Embryonic facial prominence (tissue), 1 donor: ENCODE data around the gene CASP9.
"Not testable (repeated sequence)": the region's sequence is repeated elsewhere in the genome, so short reads cannot be mapped to it uniquely, and the experiment has no call there.

Experiments used
- DNase-seq: peaks from one replicate; pipeline ENCODE4 v3.0.0-alpha.2; 2016; ENCODE audit errors: extremely low spot score

Gene CASP9

GRCh38 chr1:15526021-15526489 is 2.0 kb upstream of the CASP9 start:
- DNase-seq: no peak

- no peak for DNase-seq
Observed at GRCh38 chr1:15525050-15526020, 1.3 kb upstream of the CASP9 start.

- DNase-seq: peak; percentile 99
Observed at GRCh38 chr1:15524283-15525049, 451 bp upstream of the CASP9 start.

GRCh38 chr1:15523104-15524020 is 653 bp downstream of the CASP9 start:
- DNase-seq: no peak

- no peak for DNase-seq
Observed at GRCh38 chr1:15522551-15522950, 1.5 kb downstream of the CASP9 start.

GRCh38 chr1:15521206-15521906 is 2.7 kb downstream of the CASP9 start:
- DNase-seq: not testable (repeated sequence)

GRCh38 chr1:15519625-15520024 is 4.4 kb downstream of the CASP9 start:
- DNase-seq: no peak

- DNase-seq: no peak
Observed at GRCh38 chr1:15515022-15515663, 8.9 kb downstream of the CASP9 start.

- not testable (repeated sequence) for DNase-seq
Observed at GRCh38 chr1:15514557-15514956, 9.5 kb downstream of the CASP9 start.

- no peak for DNase-seq
Observed at GRCh38 chr1:15513919-15514318, 10.1 kb downstream of the CASP9 start.

GRCh38 chr1:15513192-15513591 is 10.8 kb downstream of the CASP9 start:
- no peak for DNase-seq

- no peak for DNase-seq
Observed at GRCh38 chr1:15510611-15511405, 13.2 kb downstream of the CASP9 start.

- DNase-seq: no peak
Observed at GRCh38 chr1:15509586-15509985, 14.4 kb downstream of the CASP9 start.

GRCh38 chr1:15508700-15509487 is 15.1 kb downstream of the CASP9 start:
- DNase-seq: no peak

GRCh38 chr1:15507278-15507677 is 16.7 kb downstream of the CASP9 start:
- no peak for DNase-seq

GRCh38 chr1:15506831-15507230 is 17.2 kb downstream of the CASP9 start:
- DNase-seq: no peak

- DNase-seq: no peak
Observed at GRCh38 chr1:15504436-15504835, 19.6 kb downstream of the CASP9 start.

- no peak for DNase-seq
Observed at GRCh38 chr1:15501208-15502032, 22.6 kb downstream of the CASP9 start.
